IMR-90 (cell line): ENCODE measurements around the gene HEATR5A. TPM values are rescaled to one million over a fixed set of nuclear protein-coding genes. Genes with fewer than 3 reads are reported as not detected.

ENCODE experiments used
- ATAC-seq: fragments of 200-7000 bp; cut with Tn5 transposase; 2 replicates; pipeline ENCODE4 v1.9.1; 2020; ENCODE audit warnings: low read depth, mild to moderate bottlenecking, moderate library complexity
- BruUV-seq: library from RNA; stranded (reverse); fragments of 400-500 nt; replicated peaks from 2 replicates; lab custom pipeline; 2021; lab: Mats Ljungman, UMichigan
- CTCF ChIA-PET: fragments of 300-600 bp; formaldehyde crosslinking; extraction: SDS; loops from one replicate; lab custom pipeline; 2021; ENCODE audit warnings: antibody characterized with exemption; lab: Yijun Ruan, JAX
- POLR2A ChIA-PET: fragments of 300-600 bp; sonication (Branson Sonifier 250); formaldehyde crosslinking; loops from one replicate; lab custom pipeline; 2022; ENCODE audit warnings: antibody characterized with exemption; ENCODE audit not compliant: unreplicated experiment; lab: Charles Lee
- DNase-seq: peaks from one replicate; pipeline ENCODE4 v3.0.0; 2013
- H2AFZ ChIP-seq: replicated peaks from 2 replicates; pipeline ENCODE3; 2013; ENCODE audit warnings: low read length, mild to moderate bottlenecking; ENCODE audit not compliant: poor library complexity
- H2AK5ac ChIP-seq: 2 replicates; pipeline ENCODE4 v1.6.1; 2013; ENCODE audit warnings: low read depth, low read length, inconsistent platforms
- H2AK9ac ChIP-seq: replicated peaks from 2 replicates; pipeline ENCODE3; 2013; ENCODE audit warnings: mild to moderate bottlenecking, low read depth, low read length, moderate library complexity; ENCODE audit not compliant: poor library complexity
- H2BK120ac ChIP-seq: 2 replicates; pipeline ENCODE4 v1.6.1; 2013; ENCODE audit warnings: low read depth, low read length, inconsistent platforms
- H2BK15ac ChIP-seq: 3 replicates; pipeline ENCODE4 v1.6.1; 2013; ENCODE audit warnings: low read depth, low read length, inconsistent platforms
- H2BK20ac ChIP-seq: 2 replicates; pipeline ENCODE4 v1.6.1; 2013; ENCODE audit warnings: low read depth, mild to moderate bottlenecking, inconsistent platforms, low read length, moderate library complexity
- H2BK5ac ChIP-seq: 2 replicates; pipeline ENCODE4 v1.6.1; 2013; ENCODE audit warnings: mild to moderate bottlenecking, low read depth, low read length, inconsistent platforms; ENCODE audit not compliant: poor library complexity, severe bottlenecking
- H3K14ac ChIP-seq: replicated peaks from 2 replicates; pipeline ENCODE4 v1.6.1; 2013; ENCODE audit warnings: low read depth, low read length, inconsistent platforms
- H3K18ac ChIP-seq: 2 replicates; pipeline ENCODE4 v1.6.1; 2013; ENCODE audit warnings: low read depth, low read length, control low read depth
- H3K23ac ChIP-seq: 2 replicates; pipeline ENCODE4 v1.6.1; 2013; ENCODE audit warnings: low read depth, low read length, inconsistent platforms
- H3K27ac ChIP-seq: 2 replicates; pipeline ENCODE4 v1.5.1; 2013; ENCODE audit warnings: mild to moderate bottlenecking, control low read depth, low read length; ENCODE audit not compliant: insufficient read depth
- H3K27me3 ChIP-seq: 2 replicates; pipeline ENCODE4 v1.6.1; 2013; ENCODE audit warnings: low read length; ENCODE audit not compliant: control insufficient read depth, insufficient read depth
- H3K36me3 ChIP-seq: 2 replicates; pipeline ENCODE4 v1.6.1; 2013; ENCODE audit warnings: low read length, mixed read lengths; ENCODE audit not compliant: control insufficient read depth, insufficient read depth
- H3K4ac ChIP-seq: 2 replicates; pipeline ENCODE4 v1.6.1; 2013; ENCODE audit warnings: low read depth, low read length, inconsistent platforms
- H3K4me1 ChIP-seq: 2 replicates; pipeline ENCODE4 v1.6.1; 2013; ENCODE audit warnings: low read length, mixed read lengths; ENCODE audit not compliant: control insufficient read depth, insufficient read depth
- H3K4me2 ChIP-seq: 2 replicates; pipeline ENCODE4 v1.6.1; 2013; ENCODE audit warnings: low read depth, mild to moderate bottlenecking, control low read depth, low read length, moderate library complexity
- H3K4me3 ChIP-seq: 2 replicates; pipeline ENCODE4 v1.5.1; 2013; ENCODE audit warnings: low read depth, mild to moderate bottlenecking, control low read depth, low read length, moderate library complexity; ENCODE audit not compliant: insufficient read depth
- H3K56ac ChIP-seq: 2 replicates; pipeline ENCODE4 v1.6.1; 2013; ENCODE audit warnings: low read length, inconsistent platforms; ENCODE audit not compliant: insufficient read depth; ENCODE audit errors: extremely low read depth
- H3K79me1 ChIP-seq, 2 experiments: 2 replicates each; pipeline ENCODE4 v1.6.1; 2013; ENCODE audit warnings: low read length in 2 of 2, inconsistent platforms in 1 of 2, low read depth in 1 of 2
- H3K9ac ChIP-seq: 2 replicates; pipeline ENCODE4 v1.6.1; 2013; ENCODE audit warnings: low read depth, low read length, control low read depth
- H3K9me1 ChIP-seq: 2 replicates; pipeline ENCODE4 v1.6.1; 2013; ENCODE audit warnings: low read length, inconsistent platforms; ENCODE audit not compliant: insufficient read depth
- H3K9me3 ChIP-seq: 2 replicates; pipeline ENCODE4 v1.6.1; 2013; ENCODE audit warnings: low read length; ENCODE audit not compliant: control insufficient read depth, insufficient read depth
- H4K20me1 ChIP-seq: 2 replicates; pipeline ENCODE4 v1.6.1; 2013; ENCODE audit warnings: low read length, inconsistent platforms; ENCODE audit not compliant: insufficient read depth
- H4K5ac ChIP-seq: 2 replicates; pipeline ENCODE4 v1.6.1; 2013; ENCODE audit warnings: mild to moderate bottlenecking, low read depth, low read length, control low read depth
- H4K8ac ChIP-seq, 2 experiments: 2 replicates each; pipeline ENCODE4 v1.6.1; 2013; ENCODE audit warnings: low read depth in 2 of 2, low read length in 2 of 2, control low read depth in 1 of 2, inconsistent platforms in 1 of 2
- H4K91ac ChIP-seq: 2 replicates; pipeline ENCODE4 v1.6.1; 2013; ENCODE audit warnings: low read depth, low read length, inconsistent platforms; ENCODE audit not compliant: insufficient read depth
- BHLHE40 ChIP-seq: fragments of 150-350 bp; IDR thresholded peaks from 2 replicates; pipeline ENCODE4 v1.6.1; 2016; ENCODE audit warnings: mild to moderate bottlenecking, low read depth, low read length
- CEBPB ChIP-seq: IDR thresholded peaks from 2 replicates; pipeline ENCODE4 v1.6.1; 2012; ENCODE audit warnings: low read depth, low read length, improper control_type of control experiment
- CHD1 ChIP-seq: IDR thresholded peaks from 2 replicates; pipeline ENCODE4 v1.6.1; 2012; ENCODE audit warnings: low read depth, low read length, improper control_type of control experiment
- CTCF ChIP-seq: conservative IDR thresholded peaks from 2 replicates; pipeline ENCODE4 v1.5.1; 2012; ENCODE audit warnings: mild to moderate bottlenecking, low read depth, low read length, improper control_type of control experiment
- FOS ChIP-seq: fragments of 150-350 bp; IDR thresholded peaks from 2 replicates; pipeline ENCODE4 v1.6.1; 2016; ENCODE audit warnings: low read depth, low read length
- MAZ ChIP-seq: IDR thresholded peaks from 2 replicates; pipeline ENCODE4 v1.6.1; 2012; ENCODE audit warnings: low read depth, mild to moderate bottlenecking, low read length, improper control_type of control experiment, moderate library complexity, borderline replicate concordance
- MXI1 ChIP-seq: IDR thresholded peaks from 2 replicates; pipeline ENCODE4 v1.6.1; 2012; ENCODE audit warnings: low read depth, mild to moderate bottlenecking, low read length, moderate library complexity, borderline replicate concordance
- NFE2L2 ChIP-seq: fragments of 150-350 bp; IDR thresholded peaks from 2 replicates; pipeline ENCODE4 v1.6.1; 2016; ENCODE audit warnings: low read depth, mild to moderate bottlenecking, low read length
- POLR2A ChIP-seq: IDR thresholded peaks from 2 replicates; pipeline ENCODE4 v1.6.1; 2012; ENCODE audit warnings: mild to moderate bottlenecking, low read depth, low read length
- RAD21 ChIP-seq: IDR thresholded peaks from 2 replicates; pipeline ENCODE4 v1.6.1; 2012; ENCODE audit warnings: low read length, improper control_type of control experiment
- RCOR1 ChIP-seq: IDR thresholded peaks from 2 replicates; pipeline ENCODE4 v1.6.1; 2012; ENCODE audit warnings: mild to moderate bottlenecking, low read length, improper control_type of control experiment; ENCODE audit not compliant: insufficient replicate concordance
- RFX5 ChIP-seq: IDR thresholded peaks from 2 replicates; pipeline ENCODE4 v1.8.0; 2012; ENCODE audit warnings: low read depth, mild to moderate bottlenecking, low read length, moderate library complexity
- SMC3 ChIP-seq: fragments of 150-350 bp; IDR thresholded peaks from 2 replicates; pipeline ENCODE4 v1.6.1; 2016; ENCODE audit warnings: low read depth, mild to moderate bottlenecking, antibody characterized with exemption, low read length, moderate library complexity
- USF2 ChIP-seq: fragments of 150-350 bp; IDR thresholded peaks from 2 replicates; pipeline ENCODE4 v1.6.1; 2017; ENCODE audit warnings: mild to moderate bottlenecking, antibody characterized with exemption, low read length, low read depth
- WGBS, 2 experiments: methylation state at CpG; one replicate each; pipeline versions ENCODE4 v1.1.5 to v1.1.7; 2013; ENCODE audit warnings: missing lambda C conversion rate in 2 of 2; ENCODE audit not compliant: insufficient read length in 1 of 2; ENCODE audit errors: extremely low coverage in 2 of 2; 5-methylcytosine and 5-hydroxymethylcytosine counted together
- dilution Hi-C: fragments of 300-500 bp; cut with HindIII; formaldehyde crosslinking; loops from one replicate; pipeline ENCODE4 v1.14.3; 2018; ENCODE audit warnings: low sequenced_read_pairs; ENCODE audit not compliant: unreplicated experiment
- in situ Hi-C: fragments of 300-500 bp; cut with MboI; formaldehyde crosslinking; loops from 3 replicates; pipeline ENCODE4 v1.14.3; 2019; ENCODE audit warnings: low sequenced_read_pairs, inconsistent platforms, mixed read lengths
- intact Hi-C: fragments of 100-400 bp; cut with micrococcal nuclease; formaldehyde crosslinking; loops from 2 replicates; pipeline ENCODE4 v1.10.0; 2022
- polyA plus RNA-seq, 3 experiments: library from polyadenylated mRNA; depleted of rRNA; stranded (reverse); fragments of >200 nt; gene quantifications; 2 replicates each; pipeline ENCODE4 v1.2.3, GENCODE V29; 2012; ENCODE audit warnings: low replicate concordance in 1 of 3
- total RNA-seq: library from RNA; depleted of rRNA; stranded (reverse); fragments of >200 nt; gene quantifications from 2 replicates; pipeline ENCODE4 v1.2.3, GENCODE V29; 2012

The HEATR5A gene
- total and polyA plus RNA-seq, 2 of the 4 experiments (the other 2 are of a cell fraction), result 14.0 to 48.9 TPM

GRCh38 chr14:31371646-31372045, 48.7 kb downstream of the HEATR5A start:
- BruUV-seq, result no TSS peak
- H3K4me2 ChIP-seq, result no peak overlapping the region
- no peaks in the 10 kb centered on the region for H4K20me1 ChIP-seq
- intact Hi-C loops (no loop called here), dilution Hi-C loops (no loop called here), in situ Hi-C loops (loop anchor here (25.0 kb wide), 1 partner anchor 384 kb away; no protein-coding TSS in a partner anchor)
- H3K4me1 ChIP-seq, result no peaks in the 10 kb centered on the region
- ChIA-PET POLR2A (no interaction called here), CTCF (no interaction called here)
- H3K23ac ChIP-seq, result no peak overlapping the region
- no peak overlapping the region for H3K4me3 ChIP-seq
- H3K27me3 ChIP-seq, result no peaks in the 10 kb centered on the region
- no peak for DNase-seq
- no peak overlapping the region for H3K18ac ChIP-seq
- WGBS, 2 experiments, result no CpG with 5 or more reads among the region's 2 CpGs
- no peak overlapping the region for H3K56ac ChIP-seq
- no peak overlapping the region for H4K91ac ChIP-seq
- no peak overlapping the region for H3K27ac ChIP-seq
- no peak overlapping the region for H2BK20ac ChIP-seq
- no peak overlapping the region for H2AFZ ChIP-seq
- no peaks in the 10 kb centered on the region for H3K9me1 ChIP-seq
- H2BK120ac ChIP-seq, result no peak overlapping the region
- no peak overlapping the region for H2BK15ac ChIP-seq
- no peak overlapping the region for H3K9ac ChIP-seq
- no peak for ATAC-seq
- no peak overlapping the region for H2AK5ac ChIP-seq
- no peak overlapping the region for H3K4ac ChIP-seq
- no peak overlapping the region for H3K14ac ChIP-seq
- peaks cover 23% of the 10 kb centered on the region for H3K36me3 ChIP-seq
- no peak overlapping the region for H2AK9ac ChIP-seq
- no peak overlapping the region for H4K5ac ChIP-seq
- no peak for TF ChIP-seq CHD1
- no peak for TF ChIP-seq POLR2A
- no peak for TF ChIP-seq RFX5
- TF ChIP-seq SMC3, result no peak
- TF ChIP-seq RCOR1, result no peak
- no peak for TF ChIP-seq NFE2L2
- no peak for TF ChIP-seq MXI1
- no peak for TF ChIP-seq BHLHE40
- no peak for TF ChIP-seq CEBPB
- no peak for TF ChIP-seq USF2
- no peak for TF ChIP-seq RAD21
- TF ChIP-seq CTCF, result no peak
- TF ChIP-seq MAZ, result no peak
- no peak for TF ChIP-seq FOS
- no peak overlapping the region for H2BK5ac ChIP-seq
- H4K8ac ChIP-seq, result no peak overlapping the region
- no peaks in the 10 kb centered on the region for H3K79me1 ChIP-seq
- no peaks in the 10 kb centered on the region for H3K9me3 ChIP-seq
